ENCODE results near the gene LGMN. TPM values are rescaled to one million over a fixed set of nuclear protein-coding genes. Genes with fewer than 3 reads are reported as not detected.
A peak's percentile ranks its signal among the peaks of the same experiment; 100 is the strongest.
"Not testable (repeated sequence)": the region's sequence is repeated elsewhere in the genome, so short reads cannot be mapped to it uniquely, and the experiment has no call there.

The LGMN gene
- total RNA-seq, 2 donors from 2014 or later: 70.0 to 107 TPM

DNA sequence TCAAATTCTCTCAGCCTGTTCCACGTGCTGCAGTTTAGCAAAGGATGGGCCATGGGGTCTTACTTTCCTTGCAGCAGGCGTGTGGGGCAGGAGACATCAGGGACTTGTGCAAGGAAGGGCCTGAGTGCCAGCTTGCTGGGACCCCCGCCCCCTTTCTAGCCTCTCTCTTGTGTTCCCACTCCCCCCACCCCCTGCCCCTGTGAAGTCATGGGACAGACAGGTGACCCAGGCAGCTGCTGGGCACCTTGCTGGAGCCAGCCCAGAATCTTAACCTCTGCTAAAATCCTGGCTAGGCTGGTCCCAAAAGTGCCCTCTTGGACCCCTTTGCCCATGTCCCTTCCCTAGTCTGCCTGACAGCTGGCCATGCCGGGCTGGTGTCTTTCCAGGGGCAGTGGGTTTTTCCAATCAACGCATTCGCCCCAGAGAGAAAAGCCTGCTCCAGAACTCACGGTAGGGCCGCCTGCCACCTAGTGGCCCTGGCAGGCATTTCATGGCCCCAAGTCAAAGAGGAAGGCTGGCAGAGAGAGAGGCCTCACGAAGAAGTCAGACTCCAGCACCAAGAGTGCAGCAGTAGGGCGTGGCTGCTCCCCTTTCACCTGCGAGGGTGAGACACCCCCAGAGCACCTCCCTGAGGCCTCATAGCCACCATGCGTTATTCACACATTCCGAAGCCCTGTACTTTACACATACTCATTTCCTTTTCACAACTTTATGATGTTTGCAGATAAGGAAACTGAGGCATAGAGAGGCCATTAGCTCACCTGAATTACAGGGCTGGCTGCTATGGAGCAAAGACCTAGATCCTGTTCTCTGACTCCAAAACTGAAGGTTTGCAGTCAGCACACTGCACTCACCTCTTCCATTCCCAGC, 67.4 kb downstream of the LGMN start:
- no peak overlapping the region for H3K27ac ChIP-seq
- intact Hi-C loops (cut with DNase I): loop anchor here (2.0 to 10.0 kb wide), 2 partner anchors 90 to 556 kb away; partner anchors contain the start of genes CPSF2 and NDUFB1
- H3K9ac ChIP-seq (ENCODE audit: low read depth in 2 of 2, low read length in 2 of 2): no peak overlapping the region

GRCh38 chr14:92680330-92680729, 68.1 kb downstream of the LGMN start:
- H3K36me3 ChIP-seq: not testable (repeated sequence)
- intact Hi-C loops (cut with DNase I): loop anchor here (2.0 to 10.0 kb wide), 2 partner anchors 90 to 556 kb away; partner anchors contain the start of genes CPSF2 and NDUFB1

More for the DNA sequence above, 67.4 kb downstream of the LGMN start:
- Histone ChIP-seq H3K4me3 (no peak overlapping the region), H3K27me3 (no peaks in the 10 kb centered on the region), H3K9me3 (no peaks in the 10 kb centered on the region), H3K4me1 (no peaks in the 10 kb centered on the region), H3K36me3 (no peaks in the 10 kb centered on the region)
- TF ChIP-seq, protein P1, sequence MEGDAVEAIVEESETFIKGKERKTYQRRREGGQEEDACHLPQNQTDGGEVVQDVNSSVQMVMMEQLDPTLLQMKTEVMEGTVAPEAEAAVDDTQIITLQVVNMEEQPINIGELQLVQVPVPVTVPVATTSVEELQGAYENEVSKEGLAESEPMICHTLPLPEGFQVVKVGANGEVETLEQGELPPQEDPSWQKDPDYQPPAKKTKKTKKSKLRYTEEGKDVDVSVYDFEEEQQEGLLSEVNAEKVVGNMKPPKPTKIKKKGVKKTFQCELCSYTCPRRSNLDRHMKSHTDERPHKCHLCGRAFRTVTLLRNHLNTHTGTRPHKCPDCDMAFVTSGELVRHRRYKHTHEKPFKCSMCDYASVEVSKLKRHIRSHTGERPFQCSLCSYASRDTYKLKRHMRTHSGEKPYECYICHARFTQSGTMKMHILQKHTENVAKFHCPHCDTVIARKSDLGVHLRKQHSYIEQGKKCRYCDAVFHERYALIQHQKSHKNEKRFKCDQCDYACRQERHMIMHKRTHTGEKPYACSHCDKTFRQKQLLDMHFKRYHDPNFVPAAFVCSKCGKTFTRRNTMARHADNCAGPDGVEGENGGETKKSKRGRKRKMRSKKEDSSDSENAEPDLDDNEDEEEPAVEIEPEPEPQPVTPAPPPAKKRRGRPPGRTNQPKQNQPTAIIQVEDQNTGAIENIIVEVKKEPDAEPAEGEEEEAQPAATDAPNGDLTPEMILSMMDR (IDR thresholded peaks at IDR 0.05): peak; percentile 97
- peak; percentile 83 for DNase-seq

GRCh38 chr14:92679246-92679645, 69.2 kb downstream of the LGMN start:
- intact Hi-C loops (cut with DNase I): no loop called here
- TF ChIP-seq, protein P1 (IDR thresholded peaks at IDR 0.05): no peak
- no peaks in the 10 kb centered on the region for H3K27me3 ChIP-seq
- no peaks in the 10 kb centered on the region for H3K9me3 ChIP-seq
- H3K4me3 ChIP-seq: no peak overlapping the region
- no peaks in the 10 kb centered on the region for H3K36me3 ChIP-seq
- no peaks in the 10 kb centered on the region for H3K4me1 ChIP-seq
- no peak for DNase-seq
- H3K27ac ChIP-seq: no peak overlapping the region
- H3K9ac ChIP-seq (ENCODE audit: low read depth in 2 of 2, low read length in 2 of 2): no peak overlapping the region

More at GRCh38 chr14:92680330-92680729, 68.1 kb downstream of the LGMN start:
- not testable (repeated sequence) for H3K4me1 ChIP-seq; H3K9ac ChIP-seq (ENCODE audit: low read depth in 2 of 2, low read length in 2 of 2); DNase-seq; H3K9me3 ChIP-seq; H3K27ac ChIP-seq; H3K27me3 ChIP-seq; H3K4me3 ChIP-seq

DNA sequence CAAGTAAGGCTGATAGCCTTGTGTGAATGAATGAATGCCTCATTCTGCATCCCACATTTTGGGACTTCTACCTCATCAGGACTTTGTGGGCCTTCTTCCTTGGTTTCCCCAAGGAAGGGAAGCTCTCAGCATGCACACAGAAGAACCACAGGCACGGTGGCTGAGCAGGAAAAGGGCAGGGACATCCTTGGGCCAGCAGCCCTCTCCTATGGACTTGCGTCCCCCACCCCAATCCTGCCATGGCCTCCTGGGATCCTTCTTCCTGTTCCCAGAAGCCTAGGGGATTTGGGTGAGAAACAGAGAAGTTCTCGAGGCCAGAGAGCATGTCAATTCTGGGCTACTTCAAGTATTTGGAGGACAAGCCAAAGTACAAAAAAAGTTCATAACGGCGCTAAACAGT, 69.7 kb downstream of the LGMN start:
- Histone ChIP-seq H3K27ac (no peak overlapping the region), H3K4me1 (no peaks in the 10 kb centered on the region), H3K36me3 (no peaks in the 10 kb centered on the region), H3K9me3 (no peaks in the 10 kb centered on the region), H3K9ac (ENCODE audit: low read depth in 2 of 2, low read length in 2 of 2) (no peak overlapping the region), H3K27me3 (no peaks in the 10 kb centered on the region), H3K4me3 (no peak overlapping the region)
- no peak for DNase-seq
- intact Hi-C loops (cut with DNase I): no loop called here
- TF ChIP-seq, protein P1 (IDR thresholded peaks at IDR 0.05): no peak

- no peaks in the 10 kb centered on the region for H3K27me3 ChIP-seq
- no peaks in the 10 kb centered on the region for H3K4me1 ChIP-seq
- no peak overlapping the region for H3K27ac ChIP-seq
- no peak overlapping the region for H3K9ac ChIP-seq (ENCODE audit: low read depth in 2 of 2, low read length in 2 of 2)
- TF ChIP-seq, protein P1 (IDR thresholded peaks at IDR 0.05): no peak
- intact Hi-C loops (cut with DNase I): no loop called here
- no peaks in the 10 kb centered on the region for H3K36me3 ChIP-seq
- H3K4me3 ChIP-seq: no peak overlapping the region
- no peak for DNase-seq
- no peaks in the 10 kb centered on the region for H3K9me3 ChIP-seq
Observed at GRCh38 chr14:92677955-92678354, 70.5 kb downstream of the LGMN start.
